ENCODE results near the gene DNER.
"Not testable (repeated sequence)": the region's sequence is repeated elsewhere in the genome, so short reads cannot be mapped to it uniquely, and the experiment has no call there.

The DNER gene

GRCh38 chr2:229752970-229753729 lies 38.8 kb upstream of the DNER start:
- Histone ChIP-seq H3K4me3 (replicated peaks; ENCODE audit: insufficient read depth, low read length) (no peak overlapping the region), H3K27me3 (ENCODE audit: insufficient read depth, poor library complexity, severe bottlenecking) (no peaks in the 10 kb centered on the region), H3K27ac (replicated peaks) (no peak overlapping the region)
- DNase-seq (ENCODE audit: low read depth in 1 of 2, low spot score in 1 of 2) = no peak
- no peak for TF ChIP-seq GABPA (IDR thresholded peaks at IDR 0.05; ENCODE audit: low read depth)
- no peak for TF ChIP-seq SPI1 (IDR thresholded peaks at IDR 0.05; ENCODE audit: borderline replicate concordance, low read depth)
- TF ChIP-seq REST (IDR thresholded peaks at IDR 0.05; ENCODE audit: insufficient replicate concordance, low read depth) = no peak
- TF ChIP-seq CTCF (IDR thresholded peaks at IDR 0.05; ENCODE audit: insufficient read depth, low read length) = no peak
- no peak for TF ChIP-seq POLR2AphosphoS5 (IDR thresholded peaks at IDR 0.05; ENCODE audit: low read depth)

- DNase-seq (ENCODE audit: low read depth in 1 of 2, low spot score in 1 of 2) = no peak
- H3K27ac ChIP-seq (replicated peaks) = no peak overlapping the region
- TF ChIP-seq GABPA (IDR thresholded peaks at IDR 0.05; ENCODE audit: low read depth) (no peak), REST (IDR thresholded peaks at IDR 0.05; ENCODE audit: insufficient replicate concordance, low read depth) (no peak), SPI1 (IDR thresholded peaks at IDR 0.05; ENCODE audit: borderline replicate concordance, low read depth) (no peak), CTCF (IDR thresholded peaks at IDR 0.05; ENCODE audit: insufficient read depth, low read length) (no peak), POLR2AphosphoS5 (IDR thresholded peaks at IDR 0.05; ENCODE audit: low read depth) (no peak)
- H3K27me3 ChIP-seq (ENCODE audit: insufficient read depth, poor library complexity, severe bottlenecking) = no peaks in the 10 kb centered on the region
- no peak overlapping the region for H3K4me3 ChIP-seq (replicated peaks; ENCODE audit: insufficient read depth, low read length)
These were observed 35.4 kb upstream of the DNER start for GRCh38 chr2:229749779-229750178.

- TF ChIP-seq SPI1 (IDR thresholded peaks at IDR 0.05; ENCODE audit: borderline replicate concordance, low read depth) (no peak), POLR2AphosphoS5 (IDR thresholded peaks at IDR 0.05; ENCODE audit: low read depth) (no peak), GABPA (IDR thresholded peaks at IDR 0.05; ENCODE audit: low read depth) (no peak), REST (IDR thresholded peaks at IDR 0.05; ENCODE audit: insufficient replicate concordance, low read depth) (no peak), CTCF (IDR thresholded peaks at IDR 0.05; ENCODE audit: insufficient read depth, low read length) (no peak)
- no peaks in the 10 kb centered on the region for H3K27me3 ChIP-seq (ENCODE audit: insufficient read depth, poor library complexity, severe bottlenecking)
- no peak overlapping the region for H3K27ac ChIP-seq (replicated peaks)
- no peak overlapping the region for H3K4me3 ChIP-seq (replicated peaks; ENCODE audit: insufficient read depth, low read length)
- DNase-seq (ENCODE audit: low read depth in 1 of 2, low spot score in 1 of 2) = no peak
These were observed 34.6 kb upstream of the DNER start for GRCh38 chr2:229748950-229749349.

- not testable (repeated sequence) for H3K4me3 ChIP-seq (replicated peaks; ENCODE audit: insufficient read depth, low read length); H3K27me3 ChIP-seq (ENCODE audit: insufficient read depth, poor library complexity, severe bottlenecking); DNase-seq (ENCODE audit: low read depth in 1 of 2, low spot score in 1 of 2); H3K27ac ChIP-seq (replicated peaks)
These were observed 28.3 kb upstream of the DNER start for GRCh38 chr2:229742691-229743090.
